Erythroblast (primary cell): ENCODE measurements around the gene PDSS1.

Experiments used
- GATA1 ChIP-seq: IDR thresholded peaks from 2 replicates; pipeline ENCODE4 v1.6.1; 2011; ENCODE audit warnings: low read depth, mild to moderate bottlenecking, control low read depth, low read length, moderate library complexity
- POLR2A ChIP-seq: IDR thresholded peaks from 2 replicates; pipeline ENCODE4 v1.6.1; 2011; ENCODE audit warnings: mild to moderate bottlenecking, low read length

DNA sequence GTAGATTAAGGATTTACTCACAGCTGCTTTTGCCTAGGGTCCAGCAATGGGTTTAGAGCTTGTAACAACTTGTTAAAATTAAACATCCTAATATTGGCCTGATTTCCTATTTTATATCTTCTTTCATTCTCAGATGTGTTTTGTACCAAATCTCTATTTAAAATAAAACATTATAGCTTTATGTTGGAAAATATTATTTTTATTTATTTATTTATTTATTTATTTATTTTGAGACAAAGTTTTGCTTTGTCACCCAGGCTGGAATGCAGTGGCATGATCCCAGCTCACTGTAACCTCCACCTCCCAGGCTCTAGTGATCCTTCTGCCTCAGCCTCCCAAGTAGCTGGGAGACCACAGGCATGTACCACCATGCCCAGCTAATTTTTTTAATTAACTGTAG, 17.9 kb upstream of the PDSS1 start:
- no peak for TF ChIP-seq POLR2A
- no peak for TF ChIP-seq GATA1
